AG04450 (cell line): ENCODE data around the gene OR8K1. TPM values are rescaled to one million over a fixed set of nuclear protein-coding genes. Genes with fewer than 3 reads are reported as not detected.

Experiments
- CTCF ChIA-PET: fragments of 300-600, 350-600 bp; formaldehyde crosslinking; extraction: SDS; loops from one replicate; lab custom pipeline; 2022; ENCODE audit warnings: antibody characterized with exemption, inconsistent platforms; lab: Charles Lee
- POLR2A ChIA-PET: fragments of 350-600 bp; formaldehyde crosslinking; extraction: SDS; loops from one replicate; lab custom pipeline; 2021; ENCODE audit warnings: antibody characterized with exemption, inconsistent platforms; lab: Yijun Ruan, JAX
- DNase-seq: peaks from one replicate; pipeline ENCODE4 v3.0.0-alpha.2; 2011; ENCODE audit warnings: low read depth, low spot score
- H3K27ac ChIP-seq: one replicate; pipeline ENCODE4 v1.5.1; 2012; ENCODE audit warnings: low read depth, low read length, control low read depth
- H3K27me3 ChIP-seq: one replicate; pipeline ENCODE4 v1.6.0; 2012; ENCODE audit warnings: low read length; ENCODE audit not compliant: control insufficient read depth, insufficient read depth
- H3K4me3 ChIP-seq: 2 replicates; pipeline ENCODE4 v1.5.1; 2011; ENCODE audit warnings: mild to moderate bottlenecking, low read depth, low read length, control low read depth
- H3K9me3 ChIP-seq: 2 replicates; pipeline ENCODE4 v1.5.1; 2012; ENCODE audit warnings: low read length; ENCODE audit not compliant: control insufficient read depth, insufficient read depth
- CTCF ChIP-seq: IDR thresholded peaks from 2 replicates; pipeline ENCODE4 v1.5.1; 2011; ENCODE audit warnings: low read depth, low read length, control low read depth, inconsistent platforms
- polyA plus RNA-seq: library from polyadenylated mRNA; depleted of rRNA; stranded (reverse); fragments of >200 nt; gene quantifications from 2 replicates; pipeline ENCODE4 v1.2.3, GENCODE V29; 2011

Gene OR8K1
- polyA plus RNA-seq, 1 experiment, result not detected

- CTCF ChIA-PET, result no interaction called here
- POLR2A ChIA-PET, result no interaction called here
Observed at GRCh38 chr11:56333156-56333555, 12.7 kb upstream of the OR8K1 start.

GRCh38 chr11:56340289-56340688 lies 5.5 kb upstream of the OR8K1 start:
- ChIA-PET CTCF (no interaction called here), POLR2A (no interaction called here)
- Histone ChIP-seq H3K9me3 (peaks cover 6% of the 10 kb centered on the region; the same call in 1 of the 2 replicates), H3K27ac (no peak overlapping the region), H3K4me3 (no peak overlapping the region), H3K27me3 (no peaks in the 10 kb centered on the region)
- no peak for DNase-seq
- TF ChIP-seq CTCF, result no peak

More at GRCh38 chr11:56333156-56333555, 12.7 kb upstream of the OR8K1 start:
- no peak for TF ChIP-seq CTCF
- Histone ChIP-seq H3K27ac (no peak overlapping the region), H3K9me3 (peaks cover 20% of the 10 kb centered on the region), H3K4me3 (no peak overlapping the region), H3K27me3 (no peaks in the 10 kb centered on the region)
- DNase-seq, result no peak

- H3K27me3 ChIP-seq, result no peaks in the 10 kb centered on the region
- peaks cover 2% of the 10 kb centered on the region; the same call in 1 of the 2 replicates for H3K9me3 ChIP-seq
- ChIA-PET CTCF (no interaction called here), POLR2A (no interaction called here)
- TF ChIP-seq CTCF, result no peak
- H3K4me3 ChIP-seq, result no peak within 1 kb of the TSS
- DNase-seq, result no peak
- no peak within 1 kb of the TSS for H3K27ac ChIP-seq
Observed at GRCh38 chr11:56353991-56354390, 8.2 kb downstream of the OR8K1 start, which contains the start of gene OR8J1. OR8J1 (plus strand) TSS chr11:56354291; CDS start chr11:56360247, 5,956 bp downstream.

- Histone ChIP-seq H3K27me3 (no peaks in the 10 kb centered on the region), H3K27ac (no peak within 1 kb of the TSS), H3K9me3 (peaks cover 8% of the 10 kb centered on the region; the same call in 1 of the 2 replicates), H3K4me3 (no peak within 1 kb of the TSS)
- no peak for TF ChIP-seq CTCF
- CTCF ChIA-PET, result no interaction called here
- DNase-seq, result no peak
- POLR2A ChIA-PET, result no interaction called here
Observed at GRCh38 chr11:56375324-56375723, 29.5 kb downstream of the OR8K1 start, which contains the start of gene OR8U1. OR8U1 (plus strand) TSS chr11:56375624; CDS start chr11:56375624, 0 bp downstream.

- ChIA-PET POLR2A (no interaction called here), CTCF (no interaction called here)
- Histone ChIP-seq H3K27ac (no peak overlapping the region), H3K27me3 (no peaks in the 10 kb centered on the region), H3K4me3 (no peak overlapping the region), H3K9me3 (peaks cover 8% of the 10 kb centered on the region; the same call in 1 of the 2 replicates)
- no peak for TF ChIP-seq CTCF
- DNase-seq, result no peak
Observed at GRCh38 chr11:56380120-56380519, 34.3 kb downstream of the OR8K1 start.
